Lower lobe of right lung (tissue), 2 donors: ENCODE data around the gene OSBPL2. TPM values are rescaled to one million over a fixed set of nuclear protein-coding genes. Genes with fewer than 3 reads are reported as not detected.

Source experiments
- ATAC-seq, 2 donors: fragments of 200-7000 bp; cut with Tn5 transposase; one replicate each; pipeline ENCODE4 v1.9.1; 2020 to 2022; ENCODE audit warnings: mild to moderate bottlenecking in 2 of 2, moderate library complexity in 2 of 2
- DNase-seq: peaks from one replicate; pipeline ENCODE4 v3.0.0-alpha.2; 2020
- H3K27ac ChIP-seq: fragments of 200-600 bp; one replicate; pipeline ENCODE4 v1.8.0; 2022
- H3K27me3 ChIP-seq: fragments of 200-600 bp; one replicate; pipeline ENCODE4 v1.8.0; 2022; ENCODE audit warnings: low read depth
- H3K36me3 ChIP-seq: fragments of 200-600 bp; one replicate; pipeline ENCODE4 v1.8.0; 2022; ENCODE audit warnings: mild to moderate bottlenecking
- H3K4me1 ChIP-seq: fragments of 200-600 bp; one replicate; pipeline ENCODE4 v1.8.0; 2022
- H3K4me3 ChIP-seq: fragments of 200-600 bp; one replicate; pipeline ENCODE4 v1.8.0; 2022; ENCODE audit warnings: mild to moderate bottlenecking
- H3K9me3 ChIP-seq: fragments of 200-600 bp; one replicate; pipeline ENCODE4 v1.8.0; 2022
- CTCF ChIP-seq: fragments of 200-600 bp; IDR thresholded peaks from one replicate; pipeline ENCODE4 v1.8.0; 2022; ENCODE audit warnings: antibody characterized with exemption, mild to moderate bottlenecking
- intact Hi-C: fragments of 100-400 bp; cut with DNase I; formaldehyde crosslinking; loops from one replicate; pipeline ENCODE4 v1.11.0; 2022
- total RNA-seq: library from RNA; stranded (reverse); fragmentation: NEBNext Ultra II Directional; extraction: Animal tissue kit (Norgen Biotek cat#: 25700); gene quantifications from one replicate; pipeline ENCODE4 v1.2.1, GENCODE V29; 2021
- donor health status: DM: no; HTN: yes; CAD: no; lungs with severe emphysema.

Gene OSBPL2
- total RNA-seq, 1 donor from 2014 or later = 56.0 TPM

- no peak overlapping the region for H3K4me3 ChIP-seq
- peaks cover 88% of the 10 kb centered on the region for H3K36me3 ChIP-seq
- no peaks in the 10 kb centered on the region for H3K9me3 ChIP-seq
- DNase-seq (no peak), ATAC-seq (no peak)
- no peaks in the 10 kb centered on the region for H3K27me3 ChIP-seq
- intact Hi-C loops = no loop called here
- H3K27ac ChIP-seq = no peak overlapping the region
- TF ChIP-seq CTCF = no peak
- H3K4me1 ChIP-seq = no peaks in the 10 kb centered on the region
Observed at GRCh38 chr20:62330576-62331317, 92.4 kb downstream of the OSBPL2 start.

DNA sequence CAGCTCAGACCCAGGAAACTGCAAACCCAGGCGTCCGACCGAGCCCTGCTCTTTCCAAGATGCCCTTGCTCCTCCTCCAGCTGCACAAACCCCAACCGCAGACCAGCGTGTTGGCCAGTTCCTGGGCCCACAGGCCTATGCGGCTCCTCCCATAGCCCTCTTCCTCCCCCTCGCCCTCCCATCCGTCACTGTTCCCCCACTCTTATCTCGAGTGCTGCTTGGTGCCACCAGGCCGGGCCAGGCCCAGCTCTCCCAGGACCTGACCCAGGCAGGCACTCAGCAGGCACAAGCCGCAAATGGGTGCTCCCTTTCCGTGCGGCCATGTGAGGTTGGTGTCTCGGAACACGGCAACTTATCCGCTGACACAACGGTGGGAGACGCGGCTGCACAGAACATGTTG lies 93.0 kb downstream of the OSBPL2 start:
- Histone ChIP-seq H3K9me3 (no peaks in the 10 kb centered on the region), H3K4me1 (no peaks in the 10 kb centered on the region), H3K36me3 (peaks cover 86% of the 10 kb centered on the region), H3K27ac (no peak overlapping the region), H3K4me3 (no peak overlapping the region), H3K27me3 (no peaks in the 10 kb centered on the region)
- intact Hi-C loops = no loop called here
- TF ChIP-seq CTCF = no peak
- DNase-seq (no peak), ATAC-seq (no peak)

GRCh38 chr20:62332421-62332820 lies 94.1 kb downstream of the OSBPL2 start:
- DNase-seq (no peak), ATAC-seq (no peak)
- Histone ChIP-seq H3K27ac (no peak overlapping the region), H3K4me3 (no peak overlapping the region), H3K36me3 (peaks cover 85% of the 10 kb centered on the region), H3K9me3 (no peaks in the 10 kb centered on the region), H3K27me3 (no peaks in the 10 kb centered on the region), H3K4me1 (no peaks in the 10 kb centered on the region)
- intact Hi-C loops = no loop called here
- no peak for TF ChIP-seq CTCF

GRCh38 chr20:62332989-62333819 lies 94.9 kb downstream of the OSBPL2 start:
- H3K4me1 ChIP-seq = no peaks in the 10 kb centered on the region
- DNase-seq (no peak), ATAC-seq (no peak)
- intact Hi-C loops = no loop called here
- no peaks in the 10 kb centered on the region for H3K27me3 ChIP-seq
- H3K27ac ChIP-seq = no peak overlapping the region
- no peak overlapping the region for H3K4me3 ChIP-seq
- TF ChIP-seq CTCF = no peak
- H3K9me3 ChIP-seq = no peaks in the 10 kb centered on the region
- peaks cover 85% of the 10 kb centered on the region for H3K36me3 ChIP-seq

DNA sequence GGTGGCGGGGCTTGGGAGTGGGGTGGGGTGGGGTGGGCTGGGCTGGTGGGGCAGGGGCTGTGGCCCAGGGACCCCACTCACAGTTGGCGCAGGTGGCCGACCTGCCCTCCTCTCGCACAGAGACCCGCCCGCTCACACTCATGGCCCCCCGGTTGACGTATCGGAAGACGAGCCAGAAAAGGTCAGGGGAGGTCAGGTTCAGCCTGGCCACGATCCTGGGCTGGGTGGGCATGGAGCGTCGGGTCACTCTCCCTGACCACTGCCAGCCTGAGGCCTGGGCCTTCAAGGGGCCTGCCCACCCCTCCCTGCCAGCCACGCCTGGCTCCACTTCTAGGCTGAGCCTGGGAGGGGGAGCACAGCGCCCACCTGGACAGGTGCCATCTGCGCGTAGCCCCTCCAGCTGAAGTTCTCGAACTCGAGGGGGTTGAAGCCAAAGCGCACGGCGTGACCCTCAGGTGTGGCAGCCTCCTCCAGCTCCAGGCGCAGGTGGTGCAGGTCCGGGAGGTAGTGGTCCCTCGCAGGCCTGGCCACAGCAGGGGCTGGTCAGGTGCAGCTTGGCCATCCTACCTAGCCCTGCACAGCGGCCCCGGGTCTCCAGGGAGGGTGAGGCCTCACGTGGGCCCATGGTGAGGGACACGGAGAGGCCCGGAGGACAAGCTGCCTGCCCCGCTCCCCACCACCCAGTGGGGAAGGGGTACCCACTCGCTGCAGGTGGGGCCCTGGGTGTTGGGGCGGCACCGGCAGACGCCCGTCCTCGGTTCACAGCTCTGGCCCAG lies 95.7 kb downstream of the OSBPL2 start:
- Histone ChIP-seq H3K27ac (no peak overlapping the region), H3K4me1 (no peaks in the 10 kb centered on the region), H3K36me3 (peaks cover 80% of the 10 kb centered on the region), H3K9me3 (no peaks in the 10 kb centered on the region), H3K4me3 (no peak overlapping the region), H3K27me3 (no peaks in the 10 kb centered on the region)
- no peak for TF ChIP-seq CTCF
- no peak for DNase-seq
- ATAC-seq = no peak
- intact Hi-C loops = no loop called here
